NCI-H2196 (cell line): ENCODE data around the gene RHBG.

Experiments used
- DNase-seq: peaks from one replicate; lab custom pipeline; 2025; ENCODE audit not compliant: unreplicated experiment; lab: John Stamatoyannopoulos, UW

RHBG gene

GRCh38 chr1:156422602-156423091 is 53.6 kb downstream of the RHBG start:
- no peak for DNase-seq

- no peak for DNase-seq
These were observed 54.7 kb downstream of the RHBG start for GRCh38 chr1:156423422-156424352.

- no peak for DNase-seq
These were observed 55.9 kb downstream of the RHBG start for GRCh38 chr1:156424806-156425432.

GRCh38 chr1:156425943-156426342 is 56.9 kb downstream of the RHBG start:
- no peak for DNase-seq

- DNase-seq = no peak
These were observed 58.9 kb downstream of the RHBG start for GRCh38 chr1:156427957-156428356.

- no peak for DNase-seq
These were observed 59.8 kb downstream of the RHBG start for GRCh38 chr1:156428746-156429288.

GRCh38 chr1:156429313-156430060 is 60.5 kb downstream of the RHBG start:
- DNase-seq = no peak

- DNase-seq = no peak
These were observed 61.3 kb downstream of the RHBG start for GRCh38 chr1:156430303-156430702.

- no peak for DNase-seq
These were observed 61.9 kb downstream of the RHBG start for GRCh38 chr1:156430866-156431265.

GRCh38 chr1:156431366-156431765 is 62.4 kb downstream of the RHBG start:
- DNase-seq = no peak

- no peak for DNase-seq
These were observed 63.0 kb downstream of the RHBG start for GRCh38 chr1:156431769-156432668.

- DNase-seq = no peak
These were observed 63.6 kb downstream of the RHBG start for GRCh38 chr1:156432669-156433018.

GRCh38 chr1:156433032-156433431 is 64.0 kb downstream of the RHBG start:
- no peak for DNase-seq

GRCh38 chr1:156433602-156434001 is 64.6 kb downstream of the RHBG start:
- DNase-seq = no peak
